Activated CD8-positive, alpha-beta T cell treated with anti-CD3 and anti-CD28 coated beads for 36 hours (primary cell): Measurements from ENCODE around the gene LPCAT1. TPM values are rescaled to one million over a fixed set of nuclear protein-coding genes. Genes with fewer than 3 reads are reported as not detected.

ENCODE experiments used
- ATAC-seq: fragments of 200-7000 bp; cut with Tn5 transposase; one replicate; pipeline ENCODE4 v1.10.0; 2021; ENCODE audit warnings: mild to moderate bottlenecking, moderate library complexity
- CTCF ChIA-PET: fragments of 350-600 bp; sonication (Branson Sonifier 250); formaldehyde crosslinking; loops from one replicate; lab custom pipeline; 2021; ENCODE audit warnings: antibody characterized with exemption; lab: Charles Lee
- POLR2A ChIA-PET: fragments of 350-600 bp; sonication (Branson Sonifier 250); formaldehyde crosslinking; loops from one replicate; lab custom pipeline; 2021; ENCODE audit warnings: antibody characterized with exemption; lab: Charles Lee
- DNase-seq: peaks from one replicate; pipeline ENCODE4 v3.0.0-alpha.2; 2020
- H3K27ac Mint-ChIP-seq: one replicate; pipeline ENCODE4 v1.8.0; 2021; ENCODE audit warnings: mild to moderate bottlenecking, mixed read lengths
- H3K27me3 Mint-ChIP-seq: one replicate; pipeline ENCODE4 v1.8.0; 2021; ENCODE audit warnings: mixed read lengths
- H3K36me3 Mint-ChIP-seq: one replicate; pipeline ENCODE4 v1.8.0; 2021; ENCODE audit warnings: low read depth, mixed read lengths
- H3K4me1 Mint-ChIP-seq: one replicate; pipeline ENCODE4 v1.8.0; 2021; ENCODE audit warnings: low read depth, mixed read lengths
- H3K4me3 Mint-ChIP-seq: one replicate; pipeline ENCODE4 v1.8.0; 2021; ENCODE audit warnings: mild to moderate bottlenecking, moderate library complexity, mixed read lengths
- H3K9me3 Mint-ChIP-seq: one replicate; pipeline ENCODE4 v1.8.0; 2021; ENCODE audit warnings: mixed read lengths
- CTCF ChIP-seq: fragments of 200-600 bp; IDR thresholded peaks from one replicate; pipeline ENCODE4 v1.8.0; 2022; ENCODE audit warnings: antibody characterized with exemption, mild to moderate bottlenecking
- intact Hi-C: fragments of 100-400 bp; cut with micrococcal nuclease; formaldehyde crosslinking; loops from one replicate; pipeline ENCODE4 v1.10.0; 2022
- total RNA-seq, 2 experiments: library from RNA; stranded (reverse); gene quantifications; one replicate each; pipeline ENCODE4 v1.2.3, GENCODE V29; 2021

Gene LPCAT1
- total RNA-seq, 2 experiments from 2014 or later: 37.2 to 43.6 TPM

GRCh38 chr5:1445689-1446601 is 77.8 kb downstream of the LPCAT1 start:
- CTCF ChIA-PET: no interaction called here
- no peaks in the 10 kb centered on the region for H3K36me3 Mint-ChIP-seq
- POLR2A ChIA-PET: no interaction called here
- no peak overlapping the region for H3K4me3 Mint-ChIP-seq
- peaks cover 40% of the 10 kb centered on the region for H3K27me3 Mint-ChIP-seq
- TF ChIP-seq CTCF: no peak
- DNase-seq (no peak), ATAC-seq (no peak)
- no peaks in the 10 kb centered on the region for H3K9me3 Mint-ChIP-seq
- peaks cover 29% of the 10 kb centered on the region for H3K4me1 Mint-ChIP-seq
- intact Hi-C loops: no loop called here
- no peak overlapping the region for H3K27ac Mint-ChIP-seq

GRCh38 chr5:1445313-1445688 is 78.5 kb downstream of the LPCAT1 start, which contains the start of gene SLC6A3:
SLC6A3 (minus strand) TSS chr5:1445440; CDS start chr5:1443197, 2,243 bp downstream.
- H3K4me1 Mint-ChIP-seq: peaks cover 29% of the 10 kb centered on the region
- intact Hi-C loops: no loop called here
- ATAC-seq (peak; percentile 52), DNase-seq (peak; percentile 52)
- no peak for TF ChIP-seq CTCF
- no peaks in the 10 kb centered on the region for H3K9me3 Mint-ChIP-seq
- POLR2A ChIA-PET: no interaction called here
- peaks cover 39% of the 10 kb centered on the region for H3K27me3 Mint-ChIP-seq
- CTCF ChIA-PET: no interaction called here
- no peak within 1 kb of the TSS for H3K4me3 Mint-ChIP-seq
- no peak within 1 kb of the TSS for H3K27ac Mint-ChIP-seq
- H3K36me3 Mint-ChIP-seq: no peaks in the 10 kb centered on the region

GRCh38 chr5:1444361-1445189 is 79.2 kb downstream of the LPCAT1 start:
- intact Hi-C loops: no loop called here
- CTCF ChIA-PET: no interaction called here
- peaks cover 4% of the 10 kb centered on the region for H3K9me3 Mint-ChIP-seq
- H3K4me1 Mint-ChIP-seq: peaks cover 29% of the 10 kb centered on the region
- H3K27me3 Mint-ChIP-seq: peaks cover 44% of the 10 kb centered on the region
- no peaks in the 10 kb centered on the region for H3K36me3 Mint-ChIP-seq
- no peak overlapping the region for H3K27ac Mint-ChIP-seq
- ATAC-seq (no peak), DNase-seq (no peak)
- POLR2A ChIA-PET: no interaction called here
- no peak overlapping the region for H3K4me3 Mint-ChIP-seq
- TF ChIP-seq CTCF: no peak

GRCh38 chr5:1443991-1444360 is 79.8 kb downstream of the LPCAT1 start:
- H3K9me3 Mint-ChIP-seq: peaks cover 4% of the 10 kb centered on the region
- intact Hi-C loops: no loop called here
- no peak for DNase-seq
- H3K27ac Mint-ChIP-seq: no peak overlapping the region
- H3K27me3 Mint-ChIP-seq: peaks cover 44% of the 10 kb centered on the region
- no peaks in the 10 kb centered on the region for H3K36me3 Mint-ChIP-seq
- POLR2A ChIA-PET: no interaction called here
- CTCF ChIA-PET: no interaction called here
- no peak for TF ChIP-seq CTCF
- H3K4me3 Mint-ChIP-seq: no peak overlapping the region
- H3K4me1 Mint-ChIP-seq: peaks cover 27% of the 10 kb centered on the region
- ATAC-seq: no peak

GRCh38 chr5:1443171-1443570 is 80.6 kb downstream of the LPCAT1 start:
- ChIA-PET POLR2A (no interaction called here), CTCF (interaction anchor here (0.7 kb wide), 1 partner anchor 25 kb away, joined by 3 read pairs; no protein-coding TSS in a partner anchor)
- DNase-seq (no peak), ATAC-seq (no peak)
- Mint-ChIP-seq H3K4me3 (no peak overlapping the region), H3K4me1 (peaks cover 19% of the 10 kb centered on the region), H3K27me3 (peaks cover 45% of the 10 kb centered on the region), H3K36me3 (no peaks in the 10 kb centered on the region), H3K9me3 (peaks cover 4% of the 10 kb centered on the region), H3K27ac (no peak overlapping the region)
- intact Hi-C loops: no loop called here
- no peak for TF ChIP-seq CTCF
